Ovary (tissue), 9 donors: Measurements from ENCODE around the gene GRID2. TPM values are rescaled to one million over a fixed set of nuclear protein-coding genes. Genes with fewer than 3 reads are reported as not detected.

Experiments
- DNase-seq, 5 donors: peaks; one replicate each; pipeline ENCODE4 v3.0.0-alpha.2; 2019 to 2020
- H3K27ac ChIP-seq, 2 donors: fragments of 200-600 bp; one replicate each; pipeline versions ENCODE4 v1.5.1 to v1.8.0; 2019 to 2022
- H3K27me3 ChIP-seq: fragments of 200-600 bp; one replicate; pipeline ENCODE4 v1.8.0; 2022
- H3K36me3 ChIP-seq: fragments of 200-600 bp; sonication (generic); one replicate; pipeline ENCODE4 v1.5.1; 2019
- H3K4me1 ChIP-seq: one replicate; pipeline ENCODE4 v1.8.1; 2013; ENCODE audit warnings: mild to moderate bottlenecking, moderate library complexity; ENCODE audit not compliant: insufficient read depth
- H3K4me3 ChIP-seq: fragments of 200-600 bp; sonication (generic); one replicate; pipeline ENCODE4 v1.5.1; 2017
- H3K9me3 ChIP-seq, 2 donors: fragments of 200-600 bp in 1 of 2; sonication (generic) in 1 of 2; one replicate each; pipeline versions ENCODE4 v1.5.1 to v1.8.1; 2013 to 2019; ENCODE audit warnings: mild to moderate bottlenecking in 1 of 2, moderate library complexity in 1 of 2
- EP300 ChIP-seq: sonication (generic); formaldehyde crosslinking; IDR thresholded peaks from one replicate; pipeline ENCODE4 v1.6.1; 2017; ENCODE audit warnings: antibody characterized with exemption
- POLR2A ChIP-seq: fragments of 450-650 bp; IDR thresholded peaks from one replicate; pipeline ENCODE4 v1.6.1; 2017; ENCODE audit warnings: antibody characterized with exemption, mild to moderate bottlenecking, moderate library complexity
- WGBS, 3 donors: extraction: QIAGEN DNeasy Blood & Tissue Kit in 1 of 3; methylation state at CpG; one replicate each; pipeline versions ENCODE4 v1.1.5 to v1.1.7; 2013 to 2017; 5-methylcytosine and 5-hydroxymethylcytosine counted together
- intact Hi-C, 4 donors: fragments of 100-400 bp; cut with DNase I; formaldehyde crosslinking; loops; one replicate each; pipeline versions ENCODE4 v1.11.0 to v1.15.1; 2022 to 2023
- polyA plus RNA-seq, 2 donors: library from polyadenylated mRNA; stranded (reverse); fragments of 200-250 nt in 1 of 2; fragments of 350-450 nt in 1 of 2; fragmentation: Illumina TruSeq in 1 of 2; extraction: RNeasy Lipid Tissue Mini Kit (QIAGEN cat#74804) in 1 of 2; gene quantifications; one replicate each; pipeline ENCODE4 v1.2.3, GENCODE V29; 2013 to 2014
- total RNA-seq, 7 donors: library from RNA; depleted of rRNA in 2 of 7; stranded (reverse); fragments of >200 nt in 2 of 7; fragmentation: NEBNext Ultra II Directional in 3 of 7; extraction: Animal tissue kit (Norgen Biotek cat#: 25700) in 3 of 7; gene quantifications; one replicate each; pipeline versions ENCODE4 v1.1.0 to v1.2.4, GENCODE V29; 2016 to 2023
- TF ChIP-seq, protein P1 (sequence below), 3 donors: fragments of 450-650 bp in 2 of 3; fragments of 200-600 bp in 1 of 3; IDR thresholded peaks; one replicate each; pipeline versions ENCODE4 v1.5.1 to v1.8.0; 2016 to 2022; ENCODE audit warnings: antibody characterized with exemption in 3 of 3, mild to moderate bottlenecking in 1 of 3
- donor health status: DM: no; HTN: no; CAD: no; lungs with moderate emphysema.
- donor health status: DM: no; HTN: no; CAD: no.
- donor health status: Bipolar disorder and iron deficiency.
- donor health status: DM: yes; HTN: yes; CAD: no.
- donor health status: DM: no; HTN: no; CAD: no.
- donor health status: DM: yes; HTN: yes; CAD: no.

GRID2 gene
- total and polyA plus RNA-seq, 9 donors: 0.65 to 6.8 (median 2.6) TPM

DNA sequence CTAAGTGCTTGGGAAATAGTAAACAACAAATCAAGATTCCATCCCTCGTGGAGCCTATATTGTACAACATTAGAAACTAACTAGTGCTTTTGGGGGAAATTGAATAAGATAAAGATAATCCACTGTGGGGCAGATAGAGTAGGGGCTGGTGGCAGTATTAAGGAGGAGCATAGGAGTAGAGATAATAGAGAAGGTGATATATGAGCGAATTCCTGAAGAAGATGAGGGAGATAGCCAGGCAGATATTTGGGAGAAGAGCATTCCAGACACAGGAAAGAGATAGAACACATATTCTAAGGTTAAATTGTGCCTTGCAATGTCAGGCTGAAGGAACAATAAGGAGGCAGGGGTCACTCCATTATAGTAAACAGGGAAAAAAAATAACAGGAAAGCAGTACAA is 218.2 kb downstream of the GRID2 start:
- Histone ChIP-seq H3K27me3 (no peaks in the 10 kb centered on the region), H3K4me1 (no peaks in the 10 kb centered on the region), H3K36me3 (no peaks in the 10 kb centered on the region), H3K27ac (no peak overlapping the region), H3K4me3 (no peak overlapping the region), H3K9me3 (no peaks in the 10 kb centered on the region)
- intact Hi-C loops: no loop called here
- no peak for DNase-seq
- no peak for TF ChIP-seq EP300
- TF ChIP-seq, protein P1, sequence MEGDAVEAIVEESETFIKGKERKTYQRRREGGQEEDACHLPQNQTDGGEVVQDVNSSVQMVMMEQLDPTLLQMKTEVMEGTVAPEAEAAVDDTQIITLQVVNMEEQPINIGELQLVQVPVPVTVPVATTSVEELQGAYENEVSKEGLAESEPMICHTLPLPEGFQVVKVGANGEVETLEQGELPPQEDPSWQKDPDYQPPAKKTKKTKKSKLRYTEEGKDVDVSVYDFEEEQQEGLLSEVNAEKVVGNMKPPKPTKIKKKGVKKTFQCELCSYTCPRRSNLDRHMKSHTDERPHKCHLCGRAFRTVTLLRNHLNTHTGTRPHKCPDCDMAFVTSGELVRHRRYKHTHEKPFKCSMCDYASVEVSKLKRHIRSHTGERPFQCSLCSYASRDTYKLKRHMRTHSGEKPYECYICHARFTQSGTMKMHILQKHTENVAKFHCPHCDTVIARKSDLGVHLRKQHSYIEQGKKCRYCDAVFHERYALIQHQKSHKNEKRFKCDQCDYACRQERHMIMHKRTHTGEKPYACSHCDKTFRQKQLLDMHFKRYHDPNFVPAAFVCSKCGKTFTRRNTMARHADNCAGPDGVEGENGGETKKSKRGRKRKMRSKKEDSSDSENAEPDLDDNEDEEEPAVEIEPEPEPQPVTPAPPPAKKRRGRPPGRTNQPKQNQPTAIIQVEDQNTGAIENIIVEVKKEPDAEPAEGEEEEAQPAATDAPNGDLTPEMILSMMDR (IDR thresholded peaks at IDR 0.05): no peak
- TF ChIP-seq POLR2A: no peak
- 73 to 79% (median 78%) methylated on average over 2 of the region's 2 CpGs for WGBS, 3 donors

DNA sequence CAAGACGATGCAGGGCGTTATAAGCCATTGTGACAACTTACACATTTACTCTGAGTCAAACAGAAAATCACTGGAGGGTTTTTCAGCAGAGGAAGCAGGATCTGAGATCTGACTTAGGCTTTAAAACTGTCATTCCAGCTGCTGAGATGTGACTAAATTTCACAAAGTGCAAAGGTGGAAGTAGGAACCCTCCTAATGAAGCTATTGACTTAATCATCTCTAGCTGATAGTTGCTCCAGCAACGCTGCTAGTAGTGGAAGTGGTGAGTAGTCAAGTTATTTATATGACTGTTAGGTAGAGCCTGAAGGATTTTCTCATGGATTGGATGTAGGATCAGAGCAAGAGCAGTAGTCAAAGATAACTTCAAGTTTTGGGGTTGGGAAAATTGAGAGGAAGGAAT is 218.6 kb downstream of the GRID2 start:
- 55 to 63% (median 60%) methylated on average over 3 of the region's 3 CpGs for WGBS, 3 donors
- Histone ChIP-seq H3K9me3 (no peaks in the 10 kb centered on the region), H3K4me1 (no peaks in the 10 kb centered on the region), H3K27me3 (no peaks in the 10 kb centered on the region), H3K27ac (no peak overlapping the region), H3K4me3 (no peak overlapping the region), H3K36me3 (no peaks in the 10 kb centered on the region)
- DNase-seq: no peak
- TF ChIP-seq, protein P1 (IDR thresholded peaks at IDR 0.05): no peak
- TF ChIP-seq POLR2A: no peak
- no peak for TF ChIP-seq EP300
- intact Hi-C loops: no loop called here

DNA sequence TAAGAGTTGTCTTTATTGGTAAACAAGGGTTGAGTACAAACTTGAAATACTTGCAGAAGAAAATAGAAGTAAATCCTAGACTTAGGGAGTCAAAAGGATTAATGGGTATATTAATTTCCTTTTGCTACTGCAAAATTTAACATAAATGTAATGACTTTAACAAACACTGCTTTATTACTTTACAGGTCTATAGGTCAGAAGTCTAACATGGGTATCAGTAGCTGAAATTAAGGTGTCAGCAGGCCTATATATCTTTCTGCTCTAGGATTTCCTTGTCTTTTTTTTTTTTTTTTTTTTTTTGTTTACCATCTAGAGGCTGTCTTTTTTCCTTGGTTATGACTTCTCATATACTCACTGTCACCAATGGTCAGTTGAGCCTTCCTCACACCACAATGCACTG is 220.4 kb downstream of the GRID2 start:
- Histone ChIP-seq H3K27ac (no peak overlapping the region), H3K4me1 (no peaks in the 10 kb centered on the region), H3K9me3 (no peaks in the 10 kb centered on the region), H3K27me3 (no peaks in the 10 kb centered on the region), H3K4me3 (no peak overlapping the region), H3K36me3 (no peaks in the 10 kb centered on the region)
- intact Hi-C loops: no loop called here
- TF ChIP-seq, protein P1 (IDR thresholded peaks at IDR 0.05): no peak
- TF ChIP-seq EP300: no peak
- no peak for TF ChIP-seq POLR2A
- no peak for DNase-seq

DNA sequence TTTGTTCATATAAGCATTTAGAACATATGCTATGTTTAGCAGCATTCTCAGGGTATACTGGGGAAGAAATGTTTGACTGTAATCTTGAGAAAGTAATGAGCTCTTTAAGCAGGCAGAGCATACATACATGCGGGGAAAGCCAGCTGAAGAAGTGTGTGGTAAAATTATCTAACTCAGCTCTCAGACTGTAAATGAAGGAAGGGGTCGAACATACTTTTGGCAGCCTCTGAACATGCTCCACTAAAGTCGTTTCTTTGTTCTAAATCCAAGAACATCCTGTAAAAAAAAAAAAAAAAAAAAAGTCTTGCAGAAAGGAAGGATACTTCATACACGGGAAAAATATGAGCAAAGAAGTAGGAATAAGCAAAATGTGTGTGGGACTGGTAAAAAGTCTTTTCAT is 224.8 kb downstream of the GRID2 start:
- Histone ChIP-seq H3K9me3 (no peaks in the 10 kb centered on the region), H3K4me1 (no peaks in the 10 kb centered on the region), H3K4me3 (no peak overlapping the region), H3K27ac (no peak overlapping the region), H3K27me3 (no peaks in the 10 kb centered on the region), H3K36me3 (no peaks in the 10 kb centered on the region)
- intact Hi-C loops: no loop called here
- TF ChIP-seq, protein P1 (IDR thresholded peaks at IDR 0.05): no peak
- TF ChIP-seq EP300: no peak
- no peak for TF ChIP-seq POLR2A
- 5 to 7% (median 6%) methylated on average over 4 of the region's 4 CpGs for WGBS, 3 donors
- no peak for DNase-seq

DNA sequence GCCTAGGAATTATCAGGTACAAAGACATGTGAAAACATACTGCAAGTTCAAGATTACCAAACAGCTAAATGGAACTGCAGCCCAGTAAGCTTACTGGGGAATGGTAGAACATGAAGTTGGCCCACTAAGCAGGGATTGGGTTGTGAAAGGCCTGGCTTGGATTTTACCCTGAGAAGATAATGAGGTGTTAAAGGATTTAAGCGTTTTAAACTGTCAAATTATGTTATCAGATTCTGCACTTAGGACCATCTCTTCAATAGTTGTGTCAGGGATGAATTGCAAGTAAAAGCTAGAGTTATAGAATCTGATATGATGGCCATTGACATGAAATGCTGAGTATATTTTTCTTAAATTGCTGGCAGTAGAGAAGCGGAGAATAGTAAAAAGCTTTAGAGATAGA is 225.7 kb downstream of the GRID2 start:
- TF ChIP-seq, protein P1 (IDR thresholded peaks at IDR 0.05): no peak
- TF ChIP-seq POLR2A: no peak
- no peak for TF ChIP-seq EP300

More for the DNA sequence above, 225.7 kb downstream of the GRID2 start:
- intact Hi-C loops: no loop called here
- no peaks in the 10 kb centered on the region for H3K27me3 ChIP-seq
- no peak for DNase-seq
- H3K4me1 ChIP-seq: no peaks in the 10 kb centered on the region
- H3K36me3 ChIP-seq: no peaks in the 10 kb centered on the region
- H3K9me3 ChIP-seq: no peaks in the 10 kb centered on the region
- no peak overlapping the region for H3K27ac ChIP-seq
- no peak overlapping the region for H3K4me3 ChIP-seq
- 88 to 93% (median 91%) methylated on average over 2 of the region's 2 CpGs for WGBS, 3 donors
